HepG2 (cell line): Measurements from ENCODE around the gene GPR162. TPM values are rescaled to one million over a fixed set of nuclear protein-coding genes. Genes with fewer than 3 reads are reported as not detected.
A peak's percentile ranks its signal among the peaks of the same experiment; 100 is the strongest.

Experiments
- AKAP8 ChIP-seq: sonication (generic); formaldehyde crosslinking; IDR thresholded peaks from 2 replicates; pipeline ENCODE4 v1.5.1; 2020; ENCODE audit warnings: mild to moderate bottlenecking, missing genetic modification reagents
- BHLHE40 ChIP-seq: IDR thresholded peaks from 2 replicates; pipeline ENCODE4 v1.6.1; 2011; ENCODE audit warnings: low read length, improper control_type of control experiment
- CEBPZ ChIP-seq: IDR thresholded peaks from 2 replicates; pipeline ENCODE4 v1.6.1; 2012; ENCODE audit warnings: low read length, improper control_type of control experiment
- GPBP1L1 ChIP-seq: sonication (generic); formaldehyde crosslinking; IDR thresholded peaks from 2 replicates; pipeline ENCODE4 v1.5.0; 2020; ENCODE audit warnings: mild to moderate bottlenecking, missing genetic modification reagents
- KAT7 ChIP-seq: IDR thresholded peaks from 2 replicates; pipeline ENCODE4 v1.6.1; 2018; ENCODE audit warnings: borderline replicate concordance, missing compliant biosample characterization
- MLXIP ChIP-seq: sonication (generic); formaldehyde crosslinking; IDR thresholded peaks from 2 replicates; pipeline ENCODE4 v1.9.0; 2021; ENCODE audit warnings: missing genetic modification reagents, borderline replicate concordance
- MZF1 ChIP-seq: sonication (generic); formaldehyde crosslinking; IDR thresholded peaks from 2 replicates; pipeline ENCODE4 v1.8.1; 2023; ENCODE audit warnings: mild to moderate bottlenecking, missing genetic modification reagents, borderline replicate concordance
- NFATC3 ChIP-seq: sonication (generic); formaldehyde crosslinking; IDR thresholded peaks from 2 replicates; pipeline ENCODE4 v1.5.1; 2020; ENCODE audit warnings: mild to moderate bottlenecking, missing genetic modification reagents
- PHB2 ChIP-seq: fragments of 450-650 bp; IDR thresholded peaks from 2 replicates; pipeline ENCODE4 v1.6.1; 2018; ENCODE audit not compliant: partially characterized antibody
- POLR2AphosphoS2 ChIP-seq: IDR thresholded peaks from 2 replicates; pipeline ENCODE4 v1.6.1; 2011; ENCODE audit warnings: low read depth, low read length, improper control_type of control experiment
- TOE1 ChIP-seq: sonication (generic); formaldehyde crosslinking; IDR thresholded peaks from 2 replicates; pipeline ENCODE4 v1.4.0; 2020; ENCODE audit warnings: mild to moderate bottlenecking, missing genetic modification reagents
- WIZ ChIP-seq: sonication (generic); formaldehyde crosslinking; IDR thresholded peaks from 2 replicates; pipeline ENCODE4 v1.5.1; 2020; ENCODE audit warnings: mild to moderate bottlenecking, missing genetic modification reagents
- ZBTB1 ChIP-seq: sonication (generic); formaldehyde crosslinking; IDR thresholded peaks from 2 replicates; pipeline ENCODE4 v1.4.0; 2020; ENCODE audit warnings: missing genetic modification reagents, borderline replicate concordance
- ZBTB8A ChIP-seq: sonication (generic); formaldehyde crosslinking; IDR thresholded peaks from 2 replicates; pipeline ENCODE4 v1.4.0; 2020; ENCODE audit warnings: mild to moderate bottlenecking, low read depth, missing genetic modification reagents, borderline replicate concordance
- ZNF570 ChIP-seq: sonication (generic); formaldehyde crosslinking; IDR thresholded peaks from 2 replicates; pipeline ENCODE4 v1.4.0; 2020; ENCODE audit warnings: mild to moderate bottlenecking, missing genetic modification reagents, borderline replicate concordance
- ZNF652 ChIP-seq: IDR thresholded peaks from 2 replicates; pipeline ENCODE4 v1.6.1; 2016; ENCODE audit warnings: low read depth, borderline replicate concordance
- ZNF75D ChIP-seq: sonication (generic); formaldehyde crosslinking; IDR thresholded peaks from 2 replicates; pipeline ENCODE4 v1.8.1; 2023; ENCODE audit warnings: missing genetic modification reagents, mild to moderate bottlenecking, borderline replicate concordance
- ZNF772 ChIP-seq: sonication (generic); formaldehyde crosslinking; IDR thresholded peaks from 2 replicates; pipeline ENCODE4 v1.5.0; 2020; ENCODE audit warnings: mild to moderate bottlenecking, missing genetic modification reagents
- ZSCAN21 ChIP-seq: sonication (generic); formaldehyde crosslinking; IDR thresholded peaks from 2 replicates; pipeline ENCODE4 v1.8.0; 2022; ENCODE audit warnings: mild to moderate bottlenecking, missing genetic modification reagents, moderate library complexity, borderline replicate concordance
- polyA plus RNA-seq, 8 experiments: library from polyadenylated mRNA; depleted of rRNA in 3 of 8; stranded (reverse) in 7 of 8; unstranded in 1 of 8; fragments of >200 nt; fragmentation: Illumina TruSeq in 4 of 8; extraction: Trizol in 4 of 8; gene quantifications; 2 replicates each; pipeline versions ENCODE4 v1.2.1 to v1.2.3, GENCODE V29; 2011 to 2016; ENCODE audit warnings: low read depth in 4 of 8, missing spikeins in 1 of 8, mixed read lengths in 1 of 8; ENCODE audit not compliant: insufficient read depth in 1 of 8
- total RNA-seq, 5 experiments: library from RNA; depleted of rRNA; stranded (reverse); fragments of >200 nt; fragmentation: Illumina TruSeq; extraction: Trizol; gene quantifications; 2 replicates each; pipeline ENCODE4 v1.2.3, GENCODE V29; 2016; ENCODE audit warnings: low read depth in 1 of 5
- TF ChIP-seq, protein P1 (sequence below): fragments of 450-650 bp; IDR thresholded peaks from 2 replicates; pipeline ENCODE4 v1.6.1; 2017

Gene GPR162
- total and polyA plus RNA-seq, 2 of the 13 experiments (the other 11 are each of a cell fraction or from before 2014, with no cell fraction given) = 0.08 TPM; not detected in 1

DNA sequence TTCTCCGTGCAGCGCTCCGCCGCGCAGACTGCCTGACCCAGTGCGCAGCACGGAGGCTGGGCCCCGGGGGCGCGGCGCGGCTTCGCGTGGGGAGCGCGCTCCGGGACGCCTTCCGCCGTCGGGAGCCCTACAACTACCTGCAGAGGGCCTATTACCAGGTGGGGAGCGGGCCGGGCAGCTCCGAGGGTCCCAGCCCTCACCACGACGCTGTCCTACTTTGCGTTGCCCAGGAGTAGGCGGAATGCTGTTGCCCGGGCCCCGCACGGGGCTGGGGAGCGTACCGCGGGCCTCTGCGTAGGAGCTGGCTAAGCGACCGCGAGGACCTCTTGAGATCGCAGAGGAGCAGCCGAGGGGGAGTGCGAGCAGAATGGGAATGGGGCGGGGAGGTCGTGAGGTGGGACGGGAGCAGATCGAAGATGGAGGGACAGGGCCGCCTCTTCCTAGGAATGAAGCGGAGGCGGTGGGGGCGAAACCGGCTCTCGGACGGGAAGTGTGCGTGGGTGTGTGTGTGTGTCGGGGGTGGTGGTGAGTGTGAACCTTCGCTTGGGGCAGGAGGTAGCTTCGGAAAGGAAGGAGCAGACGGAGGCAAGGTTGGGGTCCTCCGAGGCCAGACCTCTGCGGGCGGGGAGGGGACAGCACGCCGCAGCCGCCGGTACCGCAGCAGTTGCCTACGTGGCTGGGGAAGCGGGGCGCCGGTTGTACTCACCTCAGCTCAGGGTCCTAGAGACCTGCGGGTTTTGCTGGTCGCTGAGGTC, 7.3 kb downstream of the GPR162 start (continued):
- no peak for TF ChIP-seq ZNF75D
- peak; percentile 47; the same call in 1 of the 2 replicates for TF ChIP-seq ZNF772 (CRISPR knock-in tag)
- no peak for TF ChIP-seq ZNF570 (CRISPR knock-in tag)
- TF ChIP-seq CEBPZ = no peak
- no peak for TF ChIP-seq ZBTB1
- no peak for TF ChIP-seq MLXIP (CRISPR knock-in tag)
- no peak for TF ChIP-seq PHB2
- TF ChIP-seq NFATC3 (CRISPR knock-in tag) = no peak
- TF ChIP-seq, protein P1, sequence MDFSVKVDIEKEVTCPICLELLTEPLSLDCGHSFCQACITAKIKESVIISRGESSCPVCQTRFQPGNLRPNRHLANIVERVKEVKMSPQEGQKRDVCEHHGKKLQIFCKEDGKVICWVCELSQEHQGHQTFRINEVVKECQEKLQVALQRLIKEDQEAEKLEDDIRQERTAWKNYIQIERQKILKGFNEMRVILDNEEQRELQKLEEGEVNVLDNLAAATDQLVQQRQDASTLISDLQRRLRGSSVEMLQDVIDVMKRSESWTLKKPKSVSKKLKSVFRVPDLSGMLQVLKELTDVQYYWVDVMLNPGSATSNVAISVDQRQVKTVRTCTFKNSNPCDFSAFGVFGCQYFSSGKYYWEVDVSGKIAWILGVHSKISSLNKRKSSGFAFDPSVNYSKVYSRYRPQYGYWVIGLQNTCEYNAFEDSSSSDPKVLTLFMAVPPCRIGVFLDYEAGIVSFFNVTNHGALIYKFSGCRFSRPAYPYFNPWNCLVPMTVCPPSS = no peak
- TF ChIP-seq BHLHE40 = no peak
- TF ChIP-seq ZBTB8A (CRISPR knock-in tag) = no peak
- TF ChIP-seq WIZ (CRISPR knock-in tag) = no peak
- TF ChIP-seq GPBP1L1 (CRISPR knock-in tag) = no peak
- no peak for TF ChIP-seq ZSCAN21
- no peak; the same call in 1 of the 2 replicates for TF ChIP-seq KAT7
- TF ChIP-seq MZF1 (CRISPR knock-in tag) = 0 out of 2 replicates have a peak, but pooled peaks have one; percentile 17
- TF ChIP-seq POLR2AphosphoS2 = no peak
- no peak for TF ChIP-seq AKAP8 (CRISPR knock-in tag)
- no peak for TF ChIP-seq TOE1
- no peak for TF ChIP-seq ZNF652 (CRISPR knock-in tag)
